Testis (tissue), 2 donors: Measurements from ENCODE around the gene MRM1.

Source experiments
- CTCF ChIP-seq, 3 experiments: fragments of 450-650 bp in 2 of 3; fragments of 200-600 bp in 1 of 3; sonication (generic) in 1 of 3; IDR thresholded peaks; one replicate each; pipeline ENCODE4 v1.5.1; 2016 to 2019; ENCODE audit warnings: antibody characterized with exemption in 3 of 3, mild to moderate bottlenecking in 2 of 3, moderate library complexity in 1 of 3
- POLR2A ChIP-seq: fragments of 450-650 bp; IDR thresholded peaks from one replicate; pipeline ENCODE4 v1.6.1; 2017; ENCODE audit warnings: antibody characterized with exemption, mild to moderate bottlenecking, moderate library complexity

DNA sequence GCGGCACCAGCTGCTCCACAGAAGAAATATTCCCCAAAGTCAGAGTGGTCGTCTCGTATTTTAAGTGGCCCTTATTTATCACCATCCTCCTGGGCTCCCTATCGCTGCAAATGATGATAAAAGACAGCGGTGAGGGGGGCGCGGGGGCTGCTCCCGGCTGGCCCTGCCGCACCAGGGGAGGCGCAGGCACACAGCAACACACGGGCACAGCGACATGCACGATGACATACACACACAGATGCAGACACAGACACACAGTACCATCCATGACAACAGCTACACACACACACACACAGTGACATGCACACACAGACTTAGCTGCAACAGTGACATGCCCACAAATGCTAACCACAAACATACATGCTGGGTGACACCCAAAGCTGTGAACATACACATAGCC is 52.5 kb downstream of the MRM1 start:
- TF ChIP-seq CTCF (IDR thresholded peaks at IDR 0.05) (no peak), POLR2A (no peak)
